ENCODE results near the gene FERMT2. TPM values are rescaled to one million over a fixed set of nuclear protein-coding genes. Genes with fewer than 3 reads are reported as not detected.

The FERMT2 gene
- total RNA-seq, 2 donors from 2014 or later, result 197 to 225 TPM

GRCh38 chr14:52846591-52846990 is 104.3 kb downstream of the FERMT2 start:
- Histone ChIP-seq H3K4me1 (ENCODE audit: control insufficient read depth in 1 of 2, low read depth in 2 of 2) (peaks cover 13 to 26% of the 10 kb centered on the region in 2 donors), H3K9me3 (no peaks in the 10 kb centered on the region), H3K4me3 (no peak overlapping the region), H3K27me3 (replicated peaks; ENCODE audit: insufficient read depth) (no peaks in the 10 kb centered on the region), H3K36me3 (no peaks in the 10 kb centered on the region), H3K27ac (peak overlapping the region; percentile 1 to 30)
- no peak for ATAC-seq (ENCODE audit: insufficient number of reproducible peaks, low FRiP score, low read depth)
- TF ChIP-seq CTCF (IDR thresholded peaks at IDR 0.05), result no peak
- no peak for DNase-seq (ENCODE audit: low spot score)

- peak overlapping the region; percentile 63 for H3K4me3 ChIP-seq
Measured at GRCh38 chr14:52845081-52845480, 105.8 kb downstream of the FERMT2 start.

GRCh38 chr14:52844262-52845060 is 106.4 kb downstream of the FERMT2 start:
- peak overlapping the region; percentile 85 to 91 for H3K27ac ChIP-seq
- peak overlapping the region; percentile 63 for H3K4me3 ChIP-seq
- DNase-seq (ENCODE audit: low spot score), result no peak
- peaks cover 13 to 26% of the 10 kb centered on the region in 2 donors for H3K4me1 ChIP-seq (ENCODE audit: control insufficient read depth in 1 of 2, low read depth in 2 of 2)
- no peak for TF ChIP-seq CTCF (IDR thresholded peaks at IDR 0.05)
- no peaks in the 10 kb centered on the region for H3K36me3 ChIP-seq
- H3K27me3 ChIP-seq (replicated peaks; ENCODE audit: insufficient read depth), result no peaks in the 10 kb centered on the region
- no peaks in the 10 kb centered on the region for H3K9me3 ChIP-seq
- no peak for ATAC-seq (ENCODE audit: insufficient number of reproducible peaks, low FRiP score, low read depth)

More at GRCh38 chr14:52845081-52845480, 105.8 kb downstream of the FERMT2 start:
- ATAC-seq (ENCODE audit: insufficient number of reproducible peaks, low FRiP score, low read depth) (no peak), DNase-seq (ENCODE audit: low spot score) (no peak)
- no peaks in the 10 kb centered on the region for H3K36me3 ChIP-seq
- no peaks in the 10 kb centered on the region for H3K9me3 ChIP-seq
- peaks cover 13 to 26% of the 10 kb centered on the region in 2 donors for H3K4me1 ChIP-seq (ENCODE audit: control insufficient read depth in 1 of 2, low read depth in 2 of 2)
- TF ChIP-seq CTCF (IDR thresholded peaks at IDR 0.05), result no peak
- peak overlapping the region; percentile 85 to 91 for H3K27ac ChIP-seq
- H3K27me3 ChIP-seq (replicated peaks; ENCODE audit: insufficient read depth), result no peaks in the 10 kb centered on the region

- no peak for TF ChIP-seq CTCF (IDR thresholded peaks at IDR 0.05)
- Histone ChIP-seq H3K27me3 (replicated peaks; ENCODE audit: insufficient read depth) (no peaks in the 10 kb centered on the region), H3K36me3 (no peaks in the 10 kb centered on the region), H3K27ac (no peak overlapping the region), H3K4me1 (ENCODE audit: control insufficient read depth in 1 of 2, low read depth in 2 of 2) (peaks cover 13 to 22% of the 10 kb centered on the region in 2 donors), H3K9me3 (no peaks in the 10 kb centered on the region), H3K4me3 (no peak overlapping the region)
- ATAC-seq (ENCODE audit: insufficient number of reproducible peaks, low FRiP score, low read depth) (no peak), DNase-seq (ENCODE audit: low spot score) (no peak)
Measured at GRCh38 chr14:52840877-52841276, 110.0 kb downstream of the FERMT2 start.

- H3K27me3 ChIP-seq (replicated peaks; ENCODE audit: insufficient read depth), result no peaks in the 10 kb centered on the region
- H3K27ac ChIP-seq, result no peak overlapping the region
- ATAC-seq (ENCODE audit: insufficient number of reproducible peaks, low FRiP score, low read depth) (no peak), DNase-seq (ENCODE audit: low spot score) (no peak)
- H3K4me3 ChIP-seq, result no peak overlapping the region
- TF ChIP-seq CTCF (IDR thresholded peaks at IDR 0.05), result no peak
- H3K4me1 ChIP-seq (ENCODE audit: control insufficient read depth in 1 of 2, low read depth in 2 of 2), result peaks cover 0 to 10% of the 10 kb centered on the region in 2 donors
- H3K36me3 ChIP-seq, result no peaks in the 10 kb centered on the region
- no peaks in the 10 kb centered on the region for H3K9me3 ChIP-seq
Measured at GRCh38 chr14:52837451-52837850, 113.4 kb downstream of the FERMT2 start.

All from thoracic aorta (tissue), 2 donors.